Measurements from ENCODE around the gene CHMP6.

The CHMP6 gene

GRCh38 chr17:80991645-80992076 is at the start of gene CHMP6:
Gene CHMP6, plus strand, starts transcription at chr17:80991841. Its CDS starts 78 bp downstream, at chr17:80991919.
- peak; percentile 33 for TF ChIP-seq CTCF (IDR thresholded peaks at IDR 0.05)
- Histone ChIP-seq H3K27ac (peak within 1 kb of the TSS; percentile 50), H3K36me3 (peaks cover 19% of the 10 kb centered on the region), H3K4me1 (ENCODE audit: control insufficient read depth in 1 of 2, insufficient read depth in 1 of 2, low read depth in 1 of 2, low read length in 1 of 2) (peaks cover 26 to 39% of the 10 kb centered on the region in 2 experiments), H3K4me3 (ENCODE audit: low read depth in 1 of 2, low read length in 1 of 2) (peak within 1 kb of the TSS; percentile 73 to 82), H3K27me3 (peaks cover 17% of the 10 kb centered on the region), H3K9me3 (no peaks in the 10 kb centered on the region)

- peaks cover 14% of the 10 kb centered on the region for H3K36me3 ChIP-seq
- no peaks in the 10 kb centered on the region for H3K9me3 ChIP-seq
- TF ChIP-seq CTCF (IDR thresholded peaks at IDR 0.05): no peak
- H3K27me3 ChIP-seq: no peaks in the 10 kb centered on the region
- peaks cover 0 to 24% of the 10 kb centered on the region in 2 experiments for H3K4me1 ChIP-seq (ENCODE audit: control insufficient read depth in 1 of 2, insufficient read depth in 1 of 2, low read depth in 1 of 2, low read length in 1 of 2)
- H3K4me3 ChIP-seq (ENCODE audit: low read depth in 1 of 2, low read length in 1 of 2): no peak overlapping the region
- H3K27ac ChIP-seq: no peak overlapping the region
Measured at GRCh38 chr17:80942423-80943345, 49.0 kb upstream of the CHMP6 start.

GRCh38 chr17:80943346-80944145 is 48.1 kb upstream of the CHMP6 start:
- Histone ChIP-seq H3K9me3 (no peaks in the 10 kb centered on the region), H3K27ac (no peak overlapping the region), H3K36me3 (peaks cover 19% of the 10 kb centered on the region), H3K27me3 (no peaks in the 10 kb centered on the region), H3K4me1 (ENCODE audit: control insufficient read depth in 1 of 2, insufficient read depth in 1 of 2, low read depth in 1 of 2, low read length in 1 of 2) (peaks cover 0 to 22% of the 10 kb centered on the region in 2 experiments), H3K4me3 (ENCODE audit: low read depth in 1 of 2, low read length in 1 of 2) (no peak overlapping the region)
- no peak for TF ChIP-seq CTCF (IDR thresholded peaks at IDR 0.05)

- no peak overlapping the region for H3K27ac ChIP-seq
- no peaks in the 10 kb centered on the region for H3K9me3 ChIP-seq
- no peak overlapping the region for H3K4me3 ChIP-seq (ENCODE audit: low read depth in 1 of 2, low read length in 1 of 2)
- no peaks in the 10 kb centered on the region for H3K27me3 ChIP-seq
- H3K36me3 ChIP-seq: peaks cover 22% of the 10 kb centered on the region
- no peak for TF ChIP-seq CTCF (IDR thresholded peaks at IDR 0.05)
- H3K4me1 ChIP-seq (ENCODE audit: control insufficient read depth in 1 of 2, insufficient read depth in 1 of 2, low read depth in 1 of 2, low read length in 1 of 2): peaks cover 0 to 16% of the 10 kb centered on the region in 2 experiments
Measured at GRCh38 chr17:80944326-80944725, 47.3 kb upstream of the CHMP6 start.

- H3K36me3 ChIP-seq: peaks cover 31% of the 10 kb centered on the region
Measured at GRCh38 chr17:80945736-80946135, 45.9 kb upstream of the CHMP6 start.

More at GRCh38 chr17:80945736-80946135, 45.9 kb upstream of the CHMP6 start:
- H3K27me3 ChIP-seq: no peaks in the 10 kb centered on the region
- no peak for TF ChIP-seq CTCF (IDR thresholded peaks at IDR 0.05)
- H3K27ac ChIP-seq: no peak overlapping the region
- no peaks in the 10 kb centered on the region for H3K9me3 ChIP-seq
- H3K4me3 ChIP-seq (ENCODE audit: low read depth in 1 of 2, low read length in 1 of 2): no peak overlapping the region
- H3K4me1 ChIP-seq (ENCODE audit: control insufficient read depth in 1 of 2, insufficient read depth in 1 of 2, low read depth in 1 of 2, low read length in 1 of 2): peaks cover 0 to 6% of the 10 kb centered on the region in 2 experiments

All from neutrophil (primary cell).